ENCODE measurements around the gene JPH2. TPM values are rescaled to one million over a fixed set of nuclear protein-coding genes. Genes with fewer than 3 reads are reported as not detected.
"Not testable (repeated sequence)": the region's sequence is repeated elsewhere in the genome, so short reads cannot be mapped to it uniquely, and the experiment has no call there.

Gene JPH2
- 1 to 10 TPM in 2 of 3 donors, under 1 TPM in 1; 0.43 to 3.0 (median 1.6) TPM for polyA plus RNA-seq

GRCh38 chr20:44187054-44187771, at the start of gene JPH2:
Gene JPH2, minus strand, starts transcription at chr20:44187188. Its CDS starts 483 bp downstream, at chr20:44186705.
- 2 to 5% (median 3%) methylated on average over 24 of the region's 24 CpGs for WGBS, 3 donors

GRCh38 chr20:44235702-44236101, 48.7 kb upstream of the JPH2 start:
- H3K27ac ChIP-seq (ENCODE audit: low read depth, low read length) = no peak overlapping the region
- WGBS, 3 donors = 96 to 98% (median 98%) methylated on average over 2 of the region's 2 CpGs

More at GRCh38 chr20:44187054-44187771, at the start of gene JPH2:
- no peak within 1 kb of the TSS for H3K27ac ChIP-seq (ENCODE audit: low read depth, low read length)

GRCh38 chr20:44234566-44235317, 47.8 kb upstream of the JPH2 start:
- no peak overlapping the region for H3K27ac ChIP-seq (ENCODE audit: low read depth, low read length)
- 88 to 92% (median 91%) methylated on average over 14 of the region's 14 CpGs for WGBS, 3 donors

GRCh38 chr20:44233436-44234016, 46.5 kb upstream of the JPH2 start:
- no peak overlapping the region for H3K27ac ChIP-seq (ENCODE audit: low read depth, low read length)
- WGBS, 3 donors = 88 to 96% (median 94%) methylated on average over 6 of the region's 6 CpGs

- H3K27ac ChIP-seq (ENCODE audit: low read depth, low read length) = not testable (repeated sequence)
- WGBS, 3 donors = 82 to 99% (median 97%) methylated on average over 4 of the region's 4 CpGs
Observed at GRCh38 chr20:44232469-44232856, 45.5 kb upstream of the JPH2 start.

- no peak overlapping the region for H3K27ac ChIP-seq (ENCODE audit: low read depth, low read length)
- WGBS, 3 donors = 74 to 80% (median 80%) methylated on average over 10 of the region's 10 CpGs
Observed at GRCh38 chr20:44231713-44232468, 44.9 kb upstream of the JPH2 start.

- H3K27ac ChIP-seq (ENCODE audit: low read depth, low read length) = no peak overlapping the region
- WGBS, 3 donors = 78 to 86% (median 80%) methylated on average over 7 of the region's 7 CpGs
Observed at GRCh38 chr20:44231193-44231592, 44.2 kb upstream of the JPH2 start.

GRCh38 chr20:44228465-44229258, 41.7 kb upstream of the JPH2 start:
- 67 to 77% (median 75%) methylated on average over 17 of the region's 17 CpGs for WGBS, 3 donors
- H3K27ac ChIP-seq (ENCODE audit: low read depth, low read length) = no peak overlapping the region

- 90 to 93% (median 91%) methylated on average over 5 of the region's 5 CpGs for WGBS, 3 donors
- no peak overlapping the region for H3K27ac ChIP-seq (ENCODE audit: low read depth, low read length)
Observed at GRCh38 chr20:44224637-44225036, 37.6 kb upstream of the JPH2 start.

GRCh38 chr20:44223721-44224120, 36.7 kb upstream of the JPH2 start:
- H3K27ac ChIP-seq (ENCODE audit: low read depth, low read length) = no peak overlapping the region
- 78 to 90% (median 81%) methylated on average over 5 of the region's 5 CpGs for WGBS, 3 donors

- no peak overlapping the region for H3K27ac ChIP-seq (ENCODE audit: low read depth, low read length)
- WGBS, 3 donors = 65 to 69% (median 66%) methylated on average over 7 of the region's 7 CpGs
Observed at GRCh38 chr20:44222633-44223368, 35.8 kb upstream of the JPH2 start.

GRCh38 chr20:44222027-44222426, 35.0 kb upstream of the JPH2 start:
- no peak overlapping the region for H3K27ac ChIP-seq (ENCODE audit: low read depth, low read length)
- WGBS, 3 donors = 94 to 99% (median 97%) methylated on average over 5 of the region's 5 CpGs

GRCh38 chr20:44221368-44221954, 34.5 kb upstream of the JPH2 start:
- no peak overlapping the region for H3K27ac ChIP-seq (ENCODE audit: low read depth, low read length)
- WGBS, 3 donors = 89 to 95% (median 93%) methylated on average over 3 of the region's 3 CpGs

- no peak overlapping the region for H3K27ac ChIP-seq (ENCODE audit: low read depth, low read length)
- 35 to 67% (median 66%) methylated on average over 6 of the region's 6 CpGs for WGBS, 3 donors
Observed at GRCh38 chr20:44219791-44220190, 32.8 kb upstream of the JPH2 start.

GRCh38 chr20:44219170-44219730, 32.3 kb upstream of the JPH2 start:
- WGBS, 3 donors = 39 to 62% (median 55%) methylated on average over 5 of the region's 5 CpGs
- H3K27ac ChIP-seq (ENCODE audit: low read depth, low read length) = no peak overlapping the region

GRCh38 chr20:44218446-44218845, 31.5 kb upstream of the JPH2 start:
- no peak overlapping the region for H3K27ac ChIP-seq (ENCODE audit: low read depth, low read length)
- WGBS, 3 donors = 38 to 55% (median 40%) methylated on average over 4 of the region's 4 CpGs
